Activated naive CD4-positive, alpha-beta T cell treated with anti-CD3 and anti-CD28 coated beads, Interleukin-2, amount 50 U/mL, for 24 hours (primary cell): Measurements from ENCODE around the gene ARSB.
A peak's percentile ranks its signal among the peaks of the same experiment; 100 is the strongest.
"Not testable (repeated sequence)": the region's sequence is repeated elsewhere in the genome, so short reads cannot be mapped to it uniquely, and the experiment has no call there.

Source experiments
- H3K27ac Mint-ChIP-seq: one replicate; pipeline ENCODE4 v1.8.0; 2021; ENCODE audit warnings: mild to moderate bottlenecking, mixed read lengths
- H3K27me3 Mint-ChIP-seq: one replicate; pipeline ENCODE4 v1.8.0; 2021; ENCODE audit warnings: mixed read lengths
- H3K36me3 Mint-ChIP-seq: one replicate; pipeline ENCODE4 v1.8.0; 2021; ENCODE audit warnings: mixed read lengths
- H3K4me1 Mint-ChIP-seq: one replicate; pipeline ENCODE4 v1.8.0; 2021; ENCODE audit warnings: mixed read lengths
- H3K4me3 Mint-ChIP-seq: one replicate; pipeline ENCODE4 v1.8.0; 2021; ENCODE audit warnings: mild to moderate bottlenecking, mixed read lengths
- H3K9me3 Mint-ChIP-seq: one replicate; pipeline ENCODE4 v1.8.0; 2021; ENCODE audit warnings: mixed read lengths

ARSB gene

GRCh38 chr5:79007872-79008271 lies 22.8 kb upstream of the ARSB start:
- Mint-ChIP-seq H3K27me3 (peaks cover 2% of the 10 kb centered on the region), H3K9me3 (peaks cover 2% of the 10 kb centered on the region), H3K27ac (no peak overlapping the region), H3K36me3 (peaks cover 2% of the 10 kb centered on the region), H3K4me1 (no peaks in the 10 kb centered on the region), H3K4me3 (no peak overlapping the region)

GRCh38 chr5:79005936-79006631 lies 21.0 kb upstream of the ARSB start:
- no peak overlapping the region for H3K4me3 Mint-ChIP-seq
- no peak overlapping the region for H3K27ac Mint-ChIP-seq
- H3K9me3 Mint-ChIP-seq = no peaks in the 10 kb centered on the region

GRCh38 chr5:79005151-79005550 lies 20.0 kb upstream of the ARSB start:
- Mint-ChIP-seq H3K27me3 (peaks cover 4% of the 10 kb centered on the region), H3K36me3 (peaks cover 2% of the 10 kb centered on the region), H3K4me3 (no peak overlapping the region), H3K4me1 (no peaks in the 10 kb centered on the region), H3K9me3 (no peaks in the 10 kb centered on the region), H3K27ac (no peak overlapping the region)

More at GRCh38 chr5:79005936-79006631, 21.0 kb upstream of the ARSB start:
- peaks cover 2% of the 10 kb centered on the region for H3K36me3 Mint-ChIP-seq
- H3K4me1 Mint-ChIP-seq = no peaks in the 10 kb centered on the region
- H3K27me3 Mint-ChIP-seq = peaks cover 4% of the 10 kb centered on the region

GRCh38 chr5:79002374-79002773 lies 17.3 kb upstream of the ARSB start:
- no peak overlapping the region for H3K27ac Mint-ChIP-seq
- peaks cover 7% of the 10 kb centered on the region for H3K27me3 Mint-ChIP-seq
- no peaks in the 10 kb centered on the region for H3K4me1 Mint-ChIP-seq
- no peak overlapping the region for H3K4me3 Mint-ChIP-seq
- H3K9me3 Mint-ChIP-seq = no peaks in the 10 kb centered on the region
- H3K36me3 Mint-ChIP-seq = no peaks in the 10 kb centered on the region

GRCh38 chr5:79001471-79001870 lies 16.4 kb upstream of the ARSB start:
- no peaks in the 10 kb centered on the region for H3K9me3 Mint-ChIP-seq
- H3K27me3 Mint-ChIP-seq = peaks cover 7% of the 10 kb centered on the region
- no peak overlapping the region for H3K27ac Mint-ChIP-seq
- no peaks in the 10 kb centered on the region for H3K4me1 Mint-ChIP-seq
- no peak overlapping the region for H3K4me3 Mint-ChIP-seq
- H3K36me3 Mint-ChIP-seq = no peaks in the 10 kb centered on the region

GRCh38 chr5:78997090-78997489 lies 12.0 kb upstream of the ARSB start:
- H3K4me1 Mint-ChIP-seq = peaks cover 17% of the 10 kb centered on the region

GRCh38 chr5:78995521-78996007 lies 10.5 kb upstream of the ARSB start:
- Mint-ChIP-seq H3K9me3 (peaks cover 7% of the 10 kb centered on the region), H3K36me3 (peaks cover 6% of the 10 kb centered on the region)

More at GRCh38 chr5:78997090-78997489, 12.0 kb upstream of the ARSB start:
- peaks cover 7% of the 10 kb centered on the region for H3K27me3 Mint-ChIP-seq
- H3K9me3 Mint-ChIP-seq = peaks cover 7% of the 10 kb centered on the region
- H3K27ac Mint-ChIP-seq = no peak overlapping the region
- H3K36me3 Mint-ChIP-seq = peaks cover 6% of the 10 kb centered on the region
- no peak overlapping the region for H3K4me3 Mint-ChIP-seq

GRCh38 chr5:78993165-78993564 lies 8.1 kb upstream of the ARSB start:
- Mint-ChIP-seq H3K4me1 (peaks cover 17% of the 10 kb centered on the region), H3K27ac (no peak overlapping the region), H3K36me3 (peaks cover 6% of the 10 kb centered on the region), H3K9me3 (peaks cover 7% of the 10 kb centered on the region), H3K27me3 (peaks cover 2% of the 10 kb centered on the region), H3K4me3 (no peak overlapping the region)

More at GRCh38 chr5:78995521-78996007, 10.5 kb upstream of the ARSB start:
- peaks cover 17% of the 10 kb centered on the region for H3K4me1 Mint-ChIP-seq
- no peak overlapping the region for H3K27ac Mint-ChIP-seq
- peaks cover 6% of the 10 kb centered on the region for H3K27me3 Mint-ChIP-seq
- no peak overlapping the region for H3K4me3 Mint-ChIP-seq

GRCh38 chr5:78992146-78992545 lies 7.0 kb upstream of the ARSB start:
- peaks cover 17% of the 10 kb centered on the region for H3K4me1 Mint-ChIP-seq
- peaks cover 2% of the 10 kb centered on the region for H3K27me3 Mint-ChIP-seq
- H3K4me3 Mint-ChIP-seq = no peak overlapping the region
- peaks cover 7% of the 10 kb centered on the region for H3K9me3 Mint-ChIP-seq
- H3K27ac Mint-ChIP-seq = no peak overlapping the region
- peaks cover 6% of the 10 kb centered on the region for H3K36me3 Mint-ChIP-seq

GRCh38 chr5:78989080-78989479 lies 4.0 kb upstream of the ARSB start:
- no peak overlapping the region for H3K27ac Mint-ChIP-seq
- H3K4me3 Mint-ChIP-seq = no peak overlapping the region
- H3K27me3 Mint-ChIP-seq = no peaks in the 10 kb centered on the region
- H3K36me3 Mint-ChIP-seq = no peaks in the 10 kb centered on the region
- no peaks in the 10 kb centered on the region for H3K9me3 Mint-ChIP-seq
- peaks cover 30% of the 10 kb centered on the region for H3K4me1 Mint-ChIP-seq

- peaks cover 36% of the 10 kb centered on the region for H3K4me1 Mint-ChIP-seq
- H3K9me3 Mint-ChIP-seq = no peaks in the 10 kb centered on the region
- peak overlapping the region; percentile 97 for H3K27ac Mint-ChIP-seq
- H3K4me3 Mint-ChIP-seq = peak overlapping the region; percentile 97
- no peaks in the 10 kb centered on the region for H3K27me3 Mint-ChIP-seq
- no peaks in the 10 kb centered on the region for H3K36me3 Mint-ChIP-seq
Observed at GRCh38 chr5:78985725-78986223, 664 bp upstream of the ARSB start.

- peak overlapping the region; percentile 93 for H3K27ac Mint-ChIP-seq
- no peaks in the 10 kb centered on the region for H3K36me3 Mint-ChIP-seq
- H3K9me3 Mint-ChIP-seq = no peaks in the 10 kb centered on the region
- no peaks in the 10 kb centered on the region for H3K27me3 Mint-ChIP-seq
- H3K4me3 Mint-ChIP-seq = peak overlapping the region; percentile 87
- H3K4me1 Mint-ChIP-seq = peaks cover 41% of the 10 kb centered on the region
Observed at GRCh38 chr5:78984439-78985115, 533 bp downstream of the ARSB start.

GRCh38 chr5:78983601-78984438 lies 1.3 kb downstream of the ARSB start:
- Mint-ChIP-seq H3K4me1 (peaks cover 48% of the 10 kb centered on the region), H3K27me3 (no peaks in the 10 kb centered on the region), H3K27ac (peak overlapping the region; percentile 93), H3K9me3 (no peaks in the 10 kb centered on the region), H3K36me3 (no peaks in the 10 kb centered on the region), H3K4me3 (peak overlapping the region; percentile 87)

- H3K9me3 Mint-ChIP-seq, H3K27me3 Mint-ChIP-seq, H3K36me3 Mint-ChIP-seq: not testable (repeated sequence)
- H3K4me3 Mint-ChIP-seq = peak overlapping the region; percentile 87
- peak overlapping the region; percentile 66 for H3K27ac Mint-ChIP-seq
- peaks cover 50% of the 10 kb centered on the region for H3K4me1 Mint-ChIP-seq
Observed at GRCh38 chr5:78983194-78983593, 1.9 kb downstream of the ARSB start.

GRCh38 chr5:78979909-78980308 lies 5.2 kb downstream of the ARSB start:
- no peak overlapping the region for H3K27ac Mint-ChIP-seq
- no peak overlapping the region for H3K4me3 Mint-ChIP-seq
- H3K27me3 Mint-ChIP-seq = no peaks in the 10 kb centered on the region
- no peaks in the 10 kb centered on the region for H3K36me3 Mint-ChIP-seq
- H3K9me3 Mint-ChIP-seq = no peaks in the 10 kb centered on the region
- H3K4me1 Mint-ChIP-seq = peaks cover 33% of the 10 kb centered on the region
